ENCODE data around the gene TUBB.
A peak's percentile ranks its signal among the peaks of the same experiment; 100 is the strongest.
"Not testable (repeated sequence)": the region's sequence is repeated elsewhere in the genome, so short reads cannot be mapped to it uniquely, and the experiment has no call there.

Gene TUBB

GRCh38 chr6:30741789-30742315, 21.7 kb downstream of the TUBB start:
- DNase-seq: no peak

GRCh38 chr6:30742316-30743098, 22.4 kb downstream of the TUBB start, which contains the start of gene FLOT1:
Gene FLOT1, minus strand, starts transcription at chr6:30742687. Its CDS starts 498 bp downstream, at chr6:30742189.
- DNase-seq: peak; percentile 76

- no peak for DNase-seq
These were observed 23.2 kb downstream of the TUBB start for GRCh38 chr6:30743099-30744053.

GRCh38 chr6:30744054-30744805, 24.1 kb downstream of the TUBB start, which contains the start of gene IER3:
Gene IER3, minus strand, starts transcription at chr6:30744547. Its CDS starts 29 bp downstream, at chr6:30744518.
- peak; percentile 65 for DNase-seq

- no peak for DNase-seq
These were observed 27.1 kb downstream of the TUBB start for GRCh38 chr6:30747300-30747687.

GRCh38 chr6:30747902-30748769, 28.0 kb downstream of the TUBB start:
- no peak for DNase-seq

GRCh38 chr6:30748851-30749540, 28.8 kb downstream of the TUBB start:
- no peak for DNase-seq

GRCh38 chr6:30749554-30750378, 29.6 kb downstream of the TUBB start:
- no peak for DNase-seq

GRCh38 chr6:30750379-30750668, 30.2 kb downstream of the TUBB start:
- DNase-seq: no peak

GRCh38 chr6:30752157-30752927, 32.2 kb downstream of the TUBB start:
- DNase-seq: no peak

- DNase-seq: no peak
These were observed 34.5 kb downstream of the TUBB start for GRCh38 chr6:30754631-30755030.

- DNase-seq: not testable (repeated sequence)
These were observed 36.4 kb downstream of the TUBB start for GRCh38 chr6:30756405-30757003.

GRCh38 chr6:30757261-30757904, 37.2 kb downstream of the TUBB start:
- no peak for DNase-seq

GRCh38 chr6:30759575-30760239, 39.6 kb downstream of the TUBB start:
- no peak for DNase-seq

GRCh38 chr6:30760549-30760948, 40.4 kb downstream of the TUBB start:
- DNase-seq: no peak

GRCh38 chr6:30761791-30762429, 41.8 kb downstream of the TUBB start:
- DNase-seq: no peak

GRCh38 chr6:30763155-30763617, 43.0 kb downstream of the TUBB start:
- no peak for DNase-seq
